ENCODE data around the gene TXNL4A.

DNA sequence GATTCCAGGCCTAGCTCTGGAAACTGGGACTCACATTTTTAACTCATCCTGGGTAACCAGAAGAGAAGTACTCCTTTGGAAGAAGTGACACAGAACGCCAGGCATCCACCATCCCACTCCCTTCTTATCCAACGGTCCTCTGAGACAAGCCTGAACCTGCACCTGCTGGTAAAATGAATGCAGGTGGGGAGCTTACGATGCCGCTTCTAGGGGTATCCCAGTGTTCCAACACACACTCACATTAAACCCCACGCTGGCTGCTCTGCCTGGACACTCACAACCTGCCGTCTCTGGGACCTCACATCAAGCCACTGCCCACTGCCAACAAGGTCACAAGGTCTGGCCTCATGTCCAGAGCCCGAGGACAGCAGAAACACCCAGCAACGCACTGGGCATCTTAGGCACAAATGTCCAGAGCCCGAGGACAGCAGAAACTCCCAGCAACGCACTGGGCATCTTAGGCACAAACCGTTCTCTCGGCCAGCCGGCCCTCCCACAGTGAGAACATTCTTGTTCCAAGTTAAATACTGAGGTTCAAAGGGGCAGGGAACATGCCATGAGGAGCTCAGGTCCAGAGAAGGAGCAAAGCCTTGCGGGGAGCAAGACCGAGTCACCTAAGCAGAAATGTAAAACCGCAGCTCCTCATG, 46.8 kb downstream of the TXNL4A start:
- no peak for TF ChIP-seq CTCF (conservative IDR thresholded peaks at IDR 0.05 in 1 of 2, IDR thresholded peaks at IDR 0.05 in 1 of 2; ENCODE audit: extremely low read depth in 1 of 2, insufficient read depth in 1 of 2, low read depth in 1 of 2, low read length in 2 of 2)
- no peak for TF ChIP-seq EZH2 (IDR thresholded peaks at IDR 0.05; ENCODE audit: borderline replicate concordance, low read length)

All from mammary epithelial cell (primary cell).